HepG2 (cell line): ENCODE data around the gene RNF168. TPM values are rescaled to one million over a fixed set of nuclear protein-coding genes. Genes with fewer than 3 reads are reported as not detected.

Experiments used
- CTCF ChIP-seq: sonication (generic); formaldehyde crosslinking; IDR thresholded peaks from 2 replicates; pipeline ENCODE4 v1.5.0; 2020; ENCODE audit warnings: mild to moderate bottlenecking, missing genetic modification reagents, moderate library complexity
- DZIP1 ChIP-seq: sonication (generic); formaldehyde crosslinking; IDR thresholded peaks from 2 replicates; pipeline ENCODE4 v1.5.0; 2020; ENCODE audit warnings: mild to moderate bottlenecking, missing genetic modification reagents
- GPN1 ChIP-seq: sonication (generic); formaldehyde crosslinking; IDR thresholded peaks from 2 replicates; pipeline ENCODE4 v1.5.1; 2020; ENCODE audit warnings: missing genetic modification reagents, borderline replicate concordance
- GTF2F1 ChIP-seq: fragments of 150-350 bp; IDR thresholded peaks from 2 replicates; pipeline ENCODE4 v1.6.1; 2014; ENCODE audit warnings: low read length
- HNRNPK ChIP-seq: fragments of 200-400 bp; formaldehyde crosslinking; IDR thresholded peaks from 2 replicates; pipeline ENCODE4 v1.6.1; 2018; ENCODE audit warnings: low read length, low read depth, moderate library complexity, mild to moderate bottlenecking; ENCODE audit not compliant: poor library complexity, severe bottlenecking
- HNRNPLL ChIP-seq: fragments of 200-400 bp; formaldehyde crosslinking; IDR thresholded peaks from 2 replicates; pipeline ENCODE4 v1.6.1; 2017; ENCODE audit warnings: mild to moderate bottlenecking, low read depth, low read length; ENCODE audit not compliant: poor library complexity, severe bottlenecking
- MLLT10 ChIP-seq: sonication (generic); formaldehyde crosslinking; IDR thresholded peaks from 2 replicates; pipeline ENCODE4 v1.4.0; 2020; ENCODE audit warnings: missing genetic modification reagents
- NR2F2 ChIP-seq: IDR thresholded peaks from 2 replicates; pipeline ENCODE4 v1.6.1; 2012; ENCODE audit warnings: low read depth, inconsistent platforms, borderline replicate concordance
- ONECUT2 ChIP-seq: sonication (generic); formaldehyde crosslinking; IDR thresholded peaks from 2 replicates; pipeline ENCODE4 v1.4.0; 2020; ENCODE audit warnings: missing genetic modification reagents
- RBFOX2 ChIP-seq: fragments of 200-400 bp; formaldehyde crosslinking; IDR thresholded peaks from 2 replicates; pipeline ENCODE4 v1.6.1; 2017; ENCODE audit warnings: low read depth, mild to moderate bottlenecking, low read length
- SIX4 ChIP-seq: sonication (generic); formaldehyde crosslinking; IDR thresholded peaks from 2 replicates; pipeline ENCODE4 v1.4.0; 2020; ENCODE audit warnings: missing genetic modification reagents
- SNAPC2 ChIP-seq: sonication (generic); formaldehyde crosslinking; IDR thresholded peaks from 2 replicates; pipeline ENCODE4 v1.8.1; 2022; ENCODE audit warnings: mild to moderate bottlenecking, missing genetic modification reagents
- THAP11 ChIP-seq: IDR thresholded peaks from 2 replicates; pipeline ENCODE4 v1.6.1; 2016; ENCODE audit warnings: missing biosample characterization, missing genetic modification reagents
- TRAFD1 ChIP-seq: sonication (generic); formaldehyde crosslinking; IDR thresholded peaks from 2 replicates; pipeline ENCODE4 v1.5.1; 2020; ENCODE audit warnings: missing genetic modification reagents, mild to moderate bottlenecking, borderline replicate concordance
- ZNF207 ChIP-seq: fragments of 450-650 bp; IDR thresholded peaks from 2 replicates; pipeline ENCODE4 v1.6.1; 2016; ENCODE audit warnings: antibody characterized with exemption, borderline replicate concordance
- ZNF33A ChIP-seq: sonication (generic); formaldehyde crosslinking; IDR thresholded peaks from 2 replicates; pipeline ENCODE4 v1.5.1; 2020; ENCODE audit warnings: missing genetic modification reagents, mild to moderate bottlenecking, moderate library complexity, borderline replicate concordance
- ZNF687 ChIP-seq: sonication (generic); formaldehyde crosslinking; IDR thresholded peaks from 2 replicates; pipeline ENCODE4 v1.5.1; 2020; ENCODE audit warnings: mild to moderate bottlenecking, missing genetic modification reagents, moderate library complexity
- ZNF724P ChIP-seq: sonication (generic); formaldehyde crosslinking; IDR thresholded peaks from 2 replicates; pipeline ENCODE4 v1.8.0; 2022; ENCODE audit warnings: missing genetic modification reagents, borderline replicate concordance
- polyA plus RNA-seq, 8 experiments: library from polyadenylated mRNA; depleted of rRNA in 3 of 8; stranded (reverse) in 7 of 8; unstranded in 1 of 8; fragments of >200 nt; fragmentation: Illumina TruSeq in 4 of 8; extraction: Trizol in 4 of 8; gene quantifications; 2 replicates each; pipeline versions ENCODE4 v1.2.1 to v1.2.3, GENCODE V29; 2011 to 2016; ENCODE audit warnings: low read depth in 4 of 8, missing spikeins in 1 of 8, mixed read lengths in 1 of 8; ENCODE audit not compliant: insufficient read depth in 1 of 8
- total RNA-seq, 5 experiments: library from RNA; depleted of rRNA; stranded (reverse); fragments of >200 nt; fragmentation: Illumina TruSeq; extraction: Trizol; gene quantifications; 2 replicates each; pipeline ENCODE4 v1.2.3, GENCODE V29; 2016; ENCODE audit warnings: low read depth in 1 of 5

Gene RNF168
- total and polyA plus RNA-seq, 2 of the 13 experiments (the other 11 are each of a cell fraction or from before 2014, with no cell fraction given): 3.7 to 22.9 TPM

- peak; percentile 90 for TF ChIP-seq ZNF687 (CRISPR knock-in tag)
- no peak for TF ChIP-seq ZNF207
- no peak for TF ChIP-seq TRAFD1 (CRISPR knock-in tag)
- TF ChIP-seq ZNF33A (CRISPR knock-in tag): 0 out of 2 replicates have a peak, but pooled peaks have one; percentile 73
- TF ChIP-seq RBFOX2: peak; percentile 92
- no peak for TF ChIP-seq SNAPC2 (CRISPR knock-in tag)
- TF ChIP-seq NR2F2: no peak; the same call in 1 of the 2 replicates
- TF ChIP-seq GPN1 (CRISPR knock-in tag): no peak
- TF ChIP-seq MLLT10: 0 out of 2 replicates have a peak, but pooled peaks have one; percentile 37
- TF ChIP-seq DZIP1 (CRISPR knock-in tag): no peak
- no peak for TF ChIP-seq GTF2F1
- no peak for TF ChIP-seq CTCF (CRISPR knock-in tag)
- peak; percentile 70; the same call in 1 of the 2 replicates for TF ChIP-seq ZNF724P
- peak; percentile 28 for TF ChIP-seq HNRNPK
- TF ChIP-seq SIX4 (CRISPR knock-in tag): 0 out of 2 replicates have a peak, but pooled peaks have one; percentile 15
- peak; percentile 100 for TF ChIP-seq HNRNPLL
- no peak for TF ChIP-seq ONECUT2 (CRISPR knock-in tag)
- peak; percentile 87 for TF ChIP-seq THAP11
These were observed at the start of gene RNF168 (continued) for GRCh38 chr3:196503196-196504076.
